ENCODE results near the gene ZNF254. TPM values are rescaled to one million over a fixed set of nuclear protein-coding genes. Genes with fewer than 3 reads are reported as not detected.

The ZNF254 gene
- total RNA-seq, 1 donor = 15.2 TPM

DNA sequence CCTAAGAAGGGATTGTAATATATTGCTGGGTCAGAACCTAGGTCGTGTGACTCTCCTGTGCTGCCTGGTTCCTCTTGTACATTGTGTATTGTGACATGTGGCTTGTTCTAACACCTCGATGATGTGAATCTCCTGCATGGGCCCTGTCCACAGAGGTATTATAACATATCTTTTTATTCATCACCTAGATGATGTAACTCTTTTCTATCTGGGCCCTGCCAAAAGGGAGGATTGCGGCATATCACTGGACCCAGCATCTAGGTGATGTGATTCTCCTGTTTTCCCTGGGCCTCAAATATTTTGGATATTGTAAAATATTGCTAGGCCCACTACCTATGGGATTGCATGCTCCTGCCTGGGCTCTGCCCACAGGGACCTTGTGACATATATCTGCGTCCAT lies 33.4 kb upstream of the ZNF254 start:
- peaks cover 2% of the 10 kb centered on the region for H3K79me2 ChIP-seq (ENCODE audit: insufficient read depth, low read length)
- peaks cover 63% of the 10 kb centered on the region for H3K36me3 ChIP-seq (ENCODE audit: insufficient read depth, low read length)
- no peak overlapping the region for H2AFZ ChIP-seq (ENCODE audit: low read length)
- peaks cover 16% of the 10 kb centered on the region for H3K4me1 ChIP-seq (ENCODE audit: insufficient read depth, low read length)
- no peak for DNase-seq (ENCODE audit: insufficient read length, low spot score, missing footprints)
- TF ChIP-seq, protein P1, sequence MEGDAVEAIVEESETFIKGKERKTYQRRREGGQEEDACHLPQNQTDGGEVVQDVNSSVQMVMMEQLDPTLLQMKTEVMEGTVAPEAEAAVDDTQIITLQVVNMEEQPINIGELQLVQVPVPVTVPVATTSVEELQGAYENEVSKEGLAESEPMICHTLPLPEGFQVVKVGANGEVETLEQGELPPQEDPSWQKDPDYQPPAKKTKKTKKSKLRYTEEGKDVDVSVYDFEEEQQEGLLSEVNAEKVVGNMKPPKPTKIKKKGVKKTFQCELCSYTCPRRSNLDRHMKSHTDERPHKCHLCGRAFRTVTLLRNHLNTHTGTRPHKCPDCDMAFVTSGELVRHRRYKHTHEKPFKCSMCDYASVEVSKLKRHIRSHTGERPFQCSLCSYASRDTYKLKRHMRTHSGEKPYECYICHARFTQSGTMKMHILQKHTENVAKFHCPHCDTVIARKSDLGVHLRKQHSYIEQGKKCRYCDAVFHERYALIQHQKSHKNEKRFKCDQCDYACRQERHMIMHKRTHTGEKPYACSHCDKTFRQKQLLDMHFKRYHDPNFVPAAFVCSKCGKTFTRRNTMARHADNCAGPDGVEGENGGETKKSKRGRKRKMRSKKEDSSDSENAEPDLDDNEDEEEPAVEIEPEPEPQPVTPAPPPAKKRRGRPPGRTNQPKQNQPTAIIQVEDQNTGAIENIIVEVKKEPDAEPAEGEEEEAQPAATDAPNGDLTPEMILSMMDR (IDR thresholded peaks at IDR 0.05; ENCODE audit: extremely low read depth, low read depth, low read length) = no peak
- peak overlapping the region; percentile 80 for H3K27ac ChIP-seq (ENCODE audit: low read depth, low read length)
- peaks cover 14% of the 10 kb centered on the region for H4K20me1 ChIP-seq (ENCODE audit: insufficient read depth, low read length)
- H3K27me3 ChIP-seq (ENCODE audit: insufficient read depth, low read length) = no peaks in the 10 kb centered on the region
- no peaks in the 10 kb centered on the region for H3K9me3 ChIP-seq (ENCODE audit: low read depth, low read length)
- no peak overlapping the region for H3K4me3 ChIP-seq (ENCODE audit: insufficient read depth, low read length)
- peak overlapping the region; percentile 57 for H3K4me2 ChIP-seq (ENCODE audit: insufficient read depth, low read length)

DNA sequence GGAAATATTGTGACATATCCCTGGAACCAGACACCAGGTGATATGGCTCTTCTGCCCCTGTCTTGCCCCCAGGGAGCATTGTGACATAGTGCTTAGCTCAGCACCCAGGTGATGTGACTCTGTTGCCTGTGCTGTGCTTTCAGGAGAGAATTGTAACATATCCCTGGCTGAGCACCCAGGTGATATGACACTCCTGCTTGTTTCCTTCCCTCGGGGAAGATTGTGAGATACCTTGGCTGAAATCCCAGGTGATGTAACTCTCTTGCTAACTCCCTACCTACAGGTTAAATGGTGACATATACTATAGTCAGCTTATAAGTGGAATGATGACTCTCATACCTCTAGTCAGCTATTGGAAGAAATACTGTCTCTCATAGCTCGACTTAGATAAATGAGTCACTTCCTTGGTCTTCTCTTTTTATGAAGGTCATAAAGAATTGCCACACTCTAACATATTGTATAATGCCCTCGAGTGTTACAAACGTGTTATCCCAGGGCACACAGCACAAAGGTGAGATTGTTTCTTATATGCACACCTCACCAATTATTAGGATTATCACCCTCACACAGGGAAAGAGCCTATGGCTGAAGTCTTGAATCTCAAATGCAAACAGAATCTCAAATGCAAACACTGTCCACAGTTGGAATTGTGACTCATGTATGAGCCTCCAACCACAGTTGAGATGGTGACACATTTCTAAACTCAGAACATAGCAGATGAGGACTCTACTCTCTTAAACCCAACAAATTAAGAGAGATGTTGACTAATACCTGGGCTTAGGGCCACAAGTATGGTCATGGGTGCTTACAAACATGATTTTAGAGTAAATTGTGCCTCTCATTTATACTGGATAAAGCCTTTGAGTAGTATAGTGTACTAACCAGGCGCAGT lies 32.7 kb upstream of the ZNF254 start:
- Histone ChIP-seq H3K27me3 (ENCODE audit: insufficient read depth, low read length) (no peaks in the 10 kb centered on the region), H3K79me2 (ENCODE audit: insufficient read depth, low read length) (peaks cover 2% of the 10 kb centered on the region), H3K36me3 (ENCODE audit: insufficient read depth, low read length) (peaks cover 64% of the 10 kb centered on the region), H3K4me2 (ENCODE audit: insufficient read depth, low read length) (peak overlapping the region; percentile 57), H3K4me3 (ENCODE audit: insufficient read depth, low read length) (peak overlapping the region; percentile 19), H2AFZ (ENCODE audit: low read length) (no peak overlapping the region), H4K20me1 (ENCODE audit: insufficient read depth, low read length) (peaks cover 14% of the 10 kb centered on the region), H3K27ac (ENCODE audit: low read depth, low read length) (peak overlapping the region; percentile 80), H3K9me3 (ENCODE audit: low read depth, low read length) (no peaks in the 10 kb centered on the region), H3K4me1 (ENCODE audit: insufficient read depth, low read length) (peaks cover 16% of the 10 kb centered on the region)
- TF ChIP-seq, protein P1 (IDR thresholded peaks at IDR 0.05; ENCODE audit: extremely low read depth, low read depth, low read length) = no peak
- DNase-seq (ENCODE audit: insufficient read length, low spot score, missing footprints) = no peak

DNA sequence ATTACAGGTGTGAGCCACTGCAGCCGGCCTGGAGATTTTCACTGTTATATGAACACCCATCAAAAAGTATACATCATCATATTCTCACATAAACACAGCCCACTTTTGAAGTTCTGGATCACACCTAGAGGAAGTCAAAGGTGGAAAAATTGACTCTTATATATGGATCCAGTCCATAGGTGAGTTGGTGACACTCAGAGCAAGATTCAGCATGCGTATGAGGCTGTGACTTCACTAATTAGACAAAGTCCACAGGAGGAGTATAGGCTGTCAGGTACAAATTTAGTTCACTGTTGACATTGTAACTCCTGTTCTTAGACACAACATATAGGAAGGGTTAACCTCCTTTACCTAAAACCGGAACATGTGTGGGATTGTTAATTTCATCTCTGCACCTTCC lies 31.4 kb upstream of the ZNF254 start:
- Histone ChIP-seq H2AFZ (ENCODE audit: low read length) (no peak overlapping the region), H3K79me2 (ENCODE audit: insufficient read depth, low read length) (peaks cover 2% of the 10 kb centered on the region), H3K4me2 (ENCODE audit: insufficient read depth, low read length) (no peak overlapping the region), H3K9me3 (ENCODE audit: low read depth, low read length) (no peaks in the 10 kb centered on the region), H3K36me3 (ENCODE audit: insufficient read depth, low read length) (peaks cover 61% of the 10 kb centered on the region), H3K27ac (ENCODE audit: low read depth, low read length) (no peak overlapping the region), H4K20me1 (ENCODE audit: insufficient read depth, low read length) (peaks cover 14% of the 10 kb centered on the region), H3K4me3 (ENCODE audit: insufficient read depth, low read length) (no peak overlapping the region), H3K27me3 (ENCODE audit: insufficient read depth, low read length) (no peaks in the 10 kb centered on the region), H3K4me1 (ENCODE audit: insufficient read depth, low read length) (peaks cover 16% of the 10 kb centered on the region)
- no peak for DNase-seq (ENCODE audit: insufficient read length, low spot score, missing footprints)
- TF ChIP-seq, protein P1 (IDR thresholded peaks at IDR 0.05; ENCODE audit: extremely low read depth, low read depth, low read length) = no peak

DNA sequence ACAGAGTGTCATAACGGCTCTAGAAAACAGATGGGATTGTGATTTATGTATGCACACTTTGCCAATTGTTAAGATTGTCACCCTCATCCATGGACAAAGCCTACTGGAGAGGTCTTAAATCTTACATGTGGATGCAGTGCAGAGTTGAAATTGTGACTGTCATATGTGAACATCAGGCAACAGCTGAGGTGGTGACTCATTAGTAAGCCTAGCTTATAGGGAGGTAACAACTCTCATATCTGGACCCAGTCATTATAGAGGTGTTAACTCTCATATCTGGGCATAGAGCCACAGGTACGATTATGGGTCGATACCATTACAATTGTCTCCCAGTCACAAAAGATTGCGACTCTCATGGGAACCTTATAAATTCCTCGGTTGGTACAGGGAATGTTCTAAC lies 29.8 kb upstream of the ZNF254 start:
- Histone ChIP-seq H3K79me2 (ENCODE audit: insufficient read depth, low read length) (peaks cover 2% of the 10 kb centered on the region), H3K27ac (ENCODE audit: low read depth, low read length) (no peak overlapping the region), H3K4me2 (ENCODE audit: insufficient read depth, low read length) (no peak overlapping the region), H3K27me3 (ENCODE audit: insufficient read depth, low read length) (no peaks in the 10 kb centered on the region), H3K4me1 (ENCODE audit: insufficient read depth, low read length) (peaks cover 16% of the 10 kb centered on the region), H3K9me3 (ENCODE audit: low read depth, low read length) (no peaks in the 10 kb centered on the region), H3K4me3 (ENCODE audit: insufficient read depth, low read length) (no peak overlapping the region), H4K20me1 (ENCODE audit: insufficient read depth, low read length) (peaks cover 14% of the 10 kb centered on the region), H2AFZ (ENCODE audit: low read length) (no peak overlapping the region), H3K36me3 (ENCODE audit: insufficient read depth, low read length) (peaks cover 49% of the 10 kb centered on the region)
- DNase-seq (ENCODE audit: insufficient read length, low spot score, missing footprints) = no peak
- TF ChIP-seq, protein P1 (IDR thresholded peaks at IDR 0.05; ENCODE audit: extremely low read depth, low read depth, low read length) = no peak
